ENCODE results near the gene PLCB2. TPM values are rescaled to one million over a fixed set of nuclear protein-coding genes. Genes with fewer than 3 reads are reported as not detected.
A peak's percentile ranks its signal among the peaks of the same experiment; 100 is the strongest.

PLCB2 gene
- total and polyA plus RNA-seq, 9 of the 15 experiments (the other 6 are each of a cell fraction or from before 2014, with no cell fraction given), result 0.37 to 12.3 (median 8.0) TPM

DNA sequence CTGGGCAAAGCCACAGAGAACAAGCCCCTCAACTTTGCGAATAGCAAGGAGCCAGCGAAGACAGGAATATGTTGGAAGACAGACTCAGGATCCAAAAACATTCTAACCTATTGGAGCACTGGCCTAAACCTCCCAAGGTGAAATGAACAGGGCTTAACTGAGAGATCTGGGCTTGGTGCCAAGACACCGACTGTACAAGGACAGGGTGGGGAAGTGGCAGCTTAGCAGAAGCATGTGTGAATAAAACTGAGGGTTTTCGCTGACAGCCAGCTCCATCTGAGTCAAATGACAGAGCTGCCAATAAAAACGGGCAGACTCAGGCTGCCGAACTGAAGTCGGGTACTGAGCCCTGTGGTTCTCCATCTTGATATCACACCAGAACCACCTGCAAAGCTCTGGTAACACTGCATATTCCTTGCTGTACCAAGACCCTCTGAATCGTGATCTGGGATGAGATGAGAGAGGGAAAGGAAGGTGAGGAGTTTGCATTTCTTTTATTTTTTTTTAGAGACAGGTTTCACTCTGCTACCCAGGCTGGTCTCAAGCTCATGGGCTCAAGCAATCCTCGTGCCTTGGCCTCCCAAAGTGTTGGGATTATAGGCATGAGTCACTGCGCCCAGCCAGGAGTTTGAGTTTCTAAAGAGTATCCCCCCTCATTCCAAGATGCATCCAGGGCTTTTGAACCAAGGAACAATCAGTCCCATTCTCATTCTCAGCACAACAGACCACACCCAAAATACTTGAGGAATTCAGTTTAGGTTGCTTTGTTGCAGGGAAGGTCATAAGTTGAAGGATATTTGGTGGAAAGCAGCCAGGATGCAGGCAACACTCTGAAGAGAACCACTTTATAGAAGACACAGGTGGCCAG lies 6.0 kb upstream of the PLCB2 start:
- H2AFZ ChIP-seq (ENCODE audit: low read depth, low read length), result no peak overlapping the region
- WGBS (ENCODE audit: insufficient coverage, low coverage, missing lambda C conversion rate), result 11% methylated on average over 10 of the region's 10 CpGs
- H3K4me3 ChIP-seq, result no peak overlapping the region
- intact Hi-C loops (cut with micrococcal nuclease) (no loop called here), in situ Hi-C loops (cut with MboI) (loop anchor here (5.0 kb wide), 1 partner anchor 36 kb away; no protein-coding TSS in a partner anchor)
- CTCF ChIA-PET (ENCODE audit: low intra/inter-chr PET ratio), result no interaction called here
- H3K9me1 ChIP-seq (ENCODE audit: control insufficient read depth, insufficient read depth, low read length), result no peaks in the 10 kb centered on the region
- H3K36me3 ChIP-seq (ENCODE audit: control insufficient read depth, insufficient read depth, low read length), result no peaks in the 10 kb centered on the region
- H3K4me1 ChIP-seq (replicated peaks in 1 of 2; ENCODE audit: control insufficient read depth in 2 of 2, insufficient read depth in 2 of 2, low read length in 2 of 2), result peaks cover 11 to 13% of the 10 kb centered on the region in 2 experiments
- no peaks in the 10 kb centered on the region for H4K20me1 ChIP-seq (replicated peaks; ENCODE audit: control insufficient read depth, insufficient read depth, low read length)
- H3K4me2 ChIP-seq (ENCODE audit: insufficient read depth, low read length), result no peak overlapping the region
- H3K27ac ChIP-seq (ENCODE audit: extremely low read depth, low read depth, low read length), result no peak overlapping the region
- POLR2A ChIA-PET, result interaction anchor here (1.0 kb wide), 1 partner anchor 34 kb away, joined by 4 read pairs; no protein-coding TSS in a partner anchor
- DNase-seq (ENCODE audit: extremely low read depth in 1 of 4, low spot score in 3 of 4) (peak in 1 of 4 experiments; percentile 51), ATAC-seq (no peak), FAIRE-seq (no peak)
- no peaks in the 10 kb centered on the region for H3K79me2 ChIP-seq (ENCODE audit: control insufficient read depth, insufficient read depth, low read length)
- H3K9me3 ChIP-seq (replicated peaks; ENCODE audit: control insufficient read depth, insufficient read depth, low read depth, low read length), result no peaks in the 10 kb centered on the region
- H3K27me3 ChIP-seq (ENCODE audit: control insufficient read depth in 2 of 2, insufficient read depth in 2 of 2, low read length in 2 of 2), result peaks cover 2 to 37% of the 10 kb centered on the region in 2 experiments; a peak in 3 of 5 replicates
- no TSS peak for BruUV-seq (replicated peaks)
- no peak overlapping the region; a peak in 1 of 4 replicates for H3K9ac ChIP-seq (ENCODE audit: insufficient read depth in 1 of 2, low read depth in 2 of 2, low read length in 2 of 2)
- 0 out of 2 replicates have a peak, but pooled peaks have one; percentile 21 for TF ChIP-seq GATA2 (CRISPR knock-in tag; IDR thresholded peaks at IDR 0.05)
- TF ChIP-seq SPI1 (IDR thresholded peaks at IDR 0.05; ENCODE audit: borderline replicate concordance, low read depth, low read length), result peak; percentile 66; the same call in 1 of the 2 replicates
- no peak for TF ChIP-seq CBFA2T3 (IDR thresholded peaks at IDR 0.05)
- peak; percentile 84 for TF ChIP-seq NFIC (IDR thresholded peaks at IDR 0.05)
- TF ChIP-seq KDM2B (CRISPR knock-in tag; IDR thresholded peaks at IDR 0.05), result no peak
- TF ChIP-seq, protein P1, sequence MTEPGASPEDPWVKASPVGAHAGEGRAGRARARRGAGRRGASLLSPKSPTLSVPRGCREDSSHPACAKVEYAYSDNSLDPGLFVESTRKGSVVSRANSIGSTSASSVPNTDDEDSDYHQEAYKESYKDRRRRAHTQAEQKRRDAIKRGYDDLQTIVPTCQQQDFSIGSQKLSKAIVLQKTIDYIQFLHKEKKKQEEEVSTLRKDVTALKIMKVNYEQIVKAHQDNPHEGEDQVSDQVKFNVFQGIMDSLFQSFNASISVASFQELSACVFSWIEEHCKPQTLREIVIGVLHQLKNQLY (CRISPR knock-in tag; conservative IDR thresholded peaks at IDR 0.05), result no peak
- TF ChIP-seq NCOA1 (IDR thresholded peaks at IDR 0.05; ENCODE audit: low read depth), result no peak
- TF ChIP-seq ZNF133 (CRISPR knock-in tag; IDR thresholded peaks at IDR 0.05), result no peak
- TF ChIP-seq ZZZ3 (IDR thresholded peaks at IDR 0.05), result no peak
- TF ChIP-seq, protein P2, sequence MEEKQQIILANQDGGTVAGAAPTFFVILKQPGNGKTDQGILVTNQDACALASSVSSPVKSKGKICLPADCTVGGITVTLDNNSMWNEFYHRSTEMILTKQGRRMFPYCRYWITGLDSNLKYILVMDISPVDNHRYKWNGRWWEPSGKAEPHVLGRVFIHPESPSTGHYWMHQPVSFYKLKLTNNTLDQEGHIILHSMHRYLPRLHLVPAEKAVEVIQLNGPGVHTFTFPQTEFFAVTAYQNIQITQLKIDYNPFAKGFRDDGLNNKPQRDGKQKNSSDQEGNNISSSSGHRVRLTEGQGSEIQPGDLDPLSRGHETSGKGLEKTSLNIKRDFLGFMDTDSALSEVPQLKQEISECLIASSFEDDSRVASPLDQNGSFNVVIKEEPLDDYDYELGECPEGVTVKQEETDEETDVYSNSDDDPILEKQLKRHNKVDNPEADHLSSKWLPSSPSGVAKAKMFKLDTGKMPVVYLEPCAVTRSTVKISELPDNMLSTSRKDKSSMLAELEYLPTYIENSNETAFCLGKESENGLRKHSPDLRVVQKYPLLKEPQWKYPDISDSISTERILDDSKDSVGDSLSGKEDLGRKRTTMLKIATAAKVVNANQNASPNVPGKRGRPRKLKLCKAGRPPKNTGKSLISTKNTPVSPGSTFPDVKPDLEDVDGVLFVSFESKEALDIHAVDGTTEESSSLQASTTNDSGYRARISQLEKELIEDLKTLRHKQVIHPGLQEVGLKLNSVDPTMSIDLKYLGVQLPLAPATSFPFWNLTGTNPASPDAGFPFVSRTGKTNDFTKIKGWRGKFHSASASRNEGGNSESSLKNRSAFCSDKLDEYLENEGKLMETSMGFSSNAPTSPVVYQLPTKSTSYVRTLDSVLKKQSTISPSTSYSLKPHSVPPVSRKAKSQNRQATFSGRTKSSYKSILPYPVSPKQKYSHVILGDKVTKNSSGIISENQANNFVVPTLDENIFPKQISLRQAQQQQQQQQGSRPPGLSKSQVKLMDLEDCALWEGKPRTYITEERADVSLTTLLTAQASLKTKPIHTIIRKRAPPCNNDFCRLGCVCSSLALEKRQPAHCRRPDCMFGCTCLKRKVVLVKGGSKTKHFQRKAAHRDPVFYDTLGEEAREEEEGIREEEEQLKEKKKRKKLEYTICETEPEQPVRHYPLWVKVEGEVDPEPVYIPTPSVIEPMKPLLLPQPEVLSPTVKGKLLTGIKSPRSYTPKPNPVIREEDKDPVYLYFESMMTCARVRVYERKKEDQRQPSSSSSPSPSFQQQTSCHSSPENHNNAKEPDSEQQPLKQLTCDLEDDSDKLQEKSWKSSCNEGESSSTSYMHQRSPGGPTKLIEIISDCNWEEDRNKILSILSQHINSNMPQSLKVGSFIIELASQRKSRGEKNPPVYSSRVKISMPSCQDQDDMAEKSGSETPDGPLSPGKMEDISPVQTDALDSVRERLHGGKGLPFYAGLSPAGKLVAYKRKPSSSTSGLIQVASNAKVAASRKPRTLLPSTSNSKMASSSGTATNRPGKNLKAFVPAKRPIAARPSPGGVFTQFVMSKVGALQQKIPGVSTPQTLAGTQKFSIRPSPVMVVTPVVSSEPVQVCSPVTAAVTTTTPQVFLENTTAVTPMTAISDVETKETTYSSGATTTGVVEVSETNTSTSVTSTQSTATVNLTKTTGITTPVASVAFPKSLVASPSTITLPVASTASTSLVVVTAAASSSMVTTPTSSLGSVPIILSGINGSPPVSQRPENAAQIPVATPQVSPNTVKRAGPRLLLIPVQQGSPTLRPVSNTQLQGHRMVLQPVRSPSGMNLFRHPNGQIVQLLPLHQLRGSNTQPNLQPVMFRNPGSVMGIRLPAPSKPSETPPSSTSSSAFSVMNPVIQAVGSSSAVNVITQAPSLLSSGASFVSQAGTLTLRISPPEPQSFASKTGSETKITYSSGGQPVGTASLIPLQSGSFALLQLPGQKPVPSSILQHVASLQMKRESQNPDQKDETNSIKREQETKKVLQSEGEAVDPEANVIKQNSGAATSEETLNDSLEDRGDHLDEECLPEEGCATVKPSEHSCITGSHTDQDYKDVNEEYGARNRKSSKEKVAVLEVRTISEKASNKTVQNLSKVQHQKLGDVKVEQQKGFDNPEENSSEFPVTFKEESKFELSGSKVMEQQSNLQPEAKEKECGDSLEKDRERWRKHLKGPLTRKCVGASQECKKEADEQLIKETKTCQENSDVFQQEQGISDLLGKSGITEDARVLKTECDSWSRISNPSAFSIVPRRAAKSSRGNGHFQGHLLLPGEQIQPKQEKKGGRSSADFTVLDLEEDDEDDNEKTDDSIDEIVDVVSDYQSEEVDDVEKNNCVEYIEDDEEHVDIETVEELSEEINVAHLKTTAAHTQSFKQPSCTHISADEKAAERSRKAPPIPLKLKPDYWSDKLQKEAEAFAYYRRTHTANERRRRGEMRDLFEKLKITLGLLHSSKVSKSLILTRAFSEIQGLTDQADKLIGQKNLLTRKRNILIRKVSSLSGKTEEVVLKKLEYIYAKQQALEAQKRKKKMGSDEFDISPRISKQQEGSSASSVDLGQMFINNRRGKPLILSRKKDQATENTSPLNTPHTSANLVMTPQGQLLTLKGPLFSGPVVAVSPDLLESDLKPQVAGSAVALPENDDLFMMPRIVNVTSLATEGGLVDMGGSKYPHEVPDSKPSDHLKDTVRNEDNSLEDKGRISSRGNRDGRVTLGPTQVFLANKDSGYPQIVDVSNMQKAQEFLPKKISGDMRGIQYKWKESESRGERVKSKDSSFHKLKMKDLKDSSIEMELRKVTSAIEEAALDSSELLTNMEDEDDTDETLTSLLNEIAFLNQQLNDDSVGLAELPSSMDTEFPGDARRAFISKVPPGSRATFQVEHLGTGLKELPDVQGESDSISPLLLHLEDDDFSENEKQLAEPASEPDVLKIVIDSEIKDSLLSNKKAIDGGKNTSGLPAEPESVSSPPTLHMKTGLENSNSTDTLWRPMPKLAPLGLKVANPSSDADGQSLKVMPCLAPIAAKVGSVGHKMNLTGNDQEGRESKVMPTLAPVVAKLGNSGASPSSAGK (IDR thresholded peaks at IDR 0.05), result no peak
